HG02798 (cell line): ENCODE results near the gene XRCC4.
"Not testable (repeated sequence)": the region's sequence is repeated elsewhere in the genome, so short reads cannot be mapped to it uniquely, and the experiment has no call there.

Experiments
- ATAC-seq: cut with Tn5 transposase; IDR thresholded peaks from one replicate; pipeline ENCODE4 v1.9.1; 2021; ENCODE audit warnings: mild to moderate bottlenecking; ENCODE audit not compliant: unreplicated experiment, poor library complexity

Gene XRCC4

DNA sequence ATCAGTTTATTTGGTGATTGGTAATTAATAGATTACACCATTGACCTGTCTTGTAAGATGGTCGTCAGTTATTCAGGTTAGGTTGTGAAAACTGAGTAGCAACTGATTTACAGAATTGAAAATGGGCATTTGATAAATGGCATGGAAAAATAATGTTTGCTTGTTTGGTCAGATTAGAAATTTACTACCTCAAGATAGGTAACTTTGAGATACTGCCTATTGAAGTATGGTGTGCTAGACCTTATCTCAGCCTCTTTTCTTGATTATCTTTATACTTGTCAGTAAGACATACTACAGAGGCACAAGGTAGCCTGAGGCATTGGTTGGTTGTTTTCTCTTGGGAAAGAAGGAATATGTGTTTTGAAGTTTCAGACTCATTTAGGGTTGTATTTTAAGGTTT, 174.5 kb downstream of the XRCC4 start:
- no peak for ATAC-seq

DNA sequence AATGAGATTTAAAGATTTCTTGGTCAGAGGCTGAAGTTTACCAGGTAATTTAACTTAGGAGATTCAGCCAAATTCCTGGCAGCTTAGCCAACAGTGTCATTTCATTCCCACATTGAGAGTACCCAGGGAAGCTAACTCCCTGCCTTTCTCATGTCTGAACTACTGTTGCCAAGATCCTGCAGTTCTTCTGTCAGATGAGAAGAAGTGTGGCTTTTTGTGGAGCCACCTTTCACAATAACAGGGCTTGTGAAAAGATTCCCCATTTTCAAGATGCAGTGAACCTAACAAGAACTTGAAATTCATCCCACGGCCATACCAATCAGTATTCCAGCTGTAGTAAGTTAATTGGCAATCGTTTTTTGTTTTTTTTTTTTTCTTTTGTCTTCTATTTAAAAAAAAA, 176.4 kb downstream of the XRCC4 start:
- ATAC-seq, result no peak

DNA sequence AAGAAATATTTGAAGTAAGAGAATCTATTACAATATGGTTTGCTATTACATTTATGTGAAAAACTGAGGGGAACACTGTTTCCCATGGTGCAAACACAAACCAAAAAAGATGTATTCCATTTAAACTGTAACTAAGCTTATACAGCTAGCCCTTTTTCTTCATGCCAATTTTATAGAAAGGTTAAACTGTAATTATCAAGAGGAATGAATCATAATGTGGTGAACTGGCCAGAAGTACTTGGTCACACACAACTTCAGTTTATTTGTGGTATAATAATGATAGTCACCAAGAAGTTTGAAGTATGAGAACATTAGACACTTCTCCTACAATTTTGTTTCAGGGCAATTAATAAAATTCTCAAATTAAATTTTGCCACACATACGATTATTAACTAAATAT, 177.9 kb downstream of the XRCC4 start:
- ATAC-seq, result no peak

DNA sequence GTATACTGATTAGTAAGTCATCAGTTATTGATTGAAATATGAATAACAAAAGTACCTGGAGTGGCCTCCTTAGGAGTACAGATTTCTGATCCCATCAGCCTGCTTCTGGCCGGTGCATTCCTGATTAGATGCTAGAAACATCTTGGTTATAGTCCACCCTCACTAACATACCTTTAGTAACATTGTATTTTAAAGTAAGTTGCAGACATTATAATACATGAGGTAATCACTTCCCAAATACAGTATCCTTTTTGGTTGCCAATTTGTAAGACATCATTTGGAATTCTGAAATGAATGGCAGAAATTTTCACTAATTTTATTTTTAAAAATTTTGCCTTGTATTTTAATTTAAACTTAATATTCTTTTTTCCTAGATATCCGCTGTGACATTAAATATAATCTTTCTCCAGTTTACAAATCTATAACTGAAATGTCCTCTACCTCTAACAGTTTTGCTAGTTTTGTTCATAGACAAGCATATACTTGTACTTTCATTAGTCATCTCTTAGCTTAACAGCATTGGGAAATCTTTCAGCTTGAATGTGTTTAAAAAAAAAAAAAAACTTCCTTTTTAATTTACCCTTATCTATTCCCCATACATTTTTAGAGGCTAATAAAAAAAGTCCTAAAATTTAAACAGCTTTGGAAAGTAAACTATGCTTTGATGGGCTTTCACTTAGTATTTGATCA, 178.9 kb downstream of the XRCC4 start:
- ATAC-seq, result no peak

GRCh38 chr5:83257684-83258083, 180.3 kb downstream of the XRCC4 start:
- ATAC-seq, result not testable (repeated sequence)

GRCh38 chr5:83265318-83265717, 188.0 kb downstream of the XRCC4 start:
- ATAC-seq, result no peak

GRCh38 chr5:83270311-83270710, 193.0 kb downstream of the XRCC4 start:
- ATAC-seq, result no peak

GRCh38 chr5:83277154-83277553, 199.8 kb downstream of the XRCC4 start:
- ATAC-seq, result no peak

DNA sequence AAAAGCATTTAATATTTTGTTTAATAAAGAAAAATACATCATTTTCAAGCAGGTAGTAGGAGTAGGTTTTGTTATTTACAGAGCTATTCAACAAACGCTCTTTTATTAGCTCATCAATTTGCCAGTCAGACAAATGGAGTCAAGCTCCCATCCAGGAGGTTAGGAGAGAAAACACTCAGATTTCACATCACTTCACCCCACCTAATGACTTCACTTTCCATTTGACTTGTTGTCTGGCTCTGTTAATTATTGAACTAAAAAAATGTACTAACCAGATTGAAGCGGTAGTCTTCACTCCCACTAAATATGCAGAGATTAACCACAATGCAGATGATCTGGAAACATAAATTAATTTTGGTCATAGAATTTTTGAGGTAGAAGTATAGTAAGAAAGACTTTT, 200.6 kb downstream of the XRCC4 start:
- peak; percentile 56 for ATAC-seq

- ATAC-seq, result no peak
Observed at GRCh38 chr5:83281176-83281575, 203.8 kb downstream of the XRCC4 start.

DNA sequence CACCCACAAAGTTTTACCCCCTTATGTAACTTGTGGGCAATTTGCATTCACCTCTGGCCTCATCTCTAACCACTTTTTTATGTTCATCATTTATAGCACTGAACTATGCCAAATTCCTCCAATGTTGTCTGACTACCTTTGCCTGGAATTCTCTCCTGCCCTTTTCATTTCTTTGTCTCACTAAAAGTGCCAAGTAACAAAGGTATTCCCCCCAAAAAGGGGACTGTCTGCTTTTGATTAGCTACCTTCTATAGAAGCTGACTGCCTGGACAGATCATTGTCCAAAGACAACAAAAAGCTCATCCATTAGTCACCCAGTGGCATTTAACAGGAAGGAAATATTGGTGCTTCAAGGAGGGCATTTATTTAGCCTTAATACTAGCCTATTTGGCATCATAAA, 204.3 kb downstream of the XRCC4 start:
- ATAC-seq, result no peak

- ATAC-seq, result no peak
Observed at GRCh38 chr5:83283761-83284160, 206.4 kb downstream of the XRCC4 start.

- no peak for ATAC-seq
Observed at GRCh38 chr5:83285661-83286398, 208.5 kb downstream of the XRCC4 start.

DNA sequence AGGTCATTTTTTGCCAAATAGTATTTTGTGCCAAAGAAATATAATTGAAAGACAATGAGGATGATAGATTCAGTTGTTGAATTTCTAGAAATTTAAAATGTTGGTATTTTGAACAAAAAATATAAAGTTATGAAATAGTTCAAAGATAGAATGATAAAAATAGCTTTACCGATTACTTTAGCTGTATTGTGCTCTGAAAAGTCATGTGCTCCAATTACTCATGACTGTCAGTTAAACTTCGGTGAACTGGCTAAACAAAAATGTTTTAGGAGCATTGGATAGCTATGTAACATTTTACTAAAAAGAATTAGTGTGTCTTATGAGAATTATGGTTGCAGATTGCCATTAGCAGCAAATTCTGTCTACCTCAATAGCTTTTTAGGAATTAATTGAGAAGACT, 216.9 kb downstream of the XRCC4 start:
- no peak for ATAC-seq

DNA sequence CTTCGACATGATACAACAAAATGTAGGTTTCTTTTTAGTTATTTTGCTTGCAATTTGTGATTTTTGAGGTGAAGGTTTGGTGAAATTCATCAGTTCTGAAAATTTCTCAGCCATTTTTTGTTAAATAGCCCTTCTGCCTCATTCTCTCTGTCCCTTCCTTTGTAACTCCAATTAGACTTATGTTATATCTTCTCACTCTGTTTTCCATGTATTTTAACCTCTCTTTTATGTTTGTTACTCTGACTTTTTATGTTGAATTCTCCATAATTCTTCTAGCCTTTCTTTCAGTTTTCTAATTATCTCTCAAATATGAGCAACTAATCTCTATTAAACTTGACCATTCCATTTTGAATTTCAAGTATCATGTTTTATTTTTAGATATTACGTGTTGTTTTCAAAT, 222.0 kb downstream of the XRCC4 start:
- ATAC-seq, result no peak

DNA sequence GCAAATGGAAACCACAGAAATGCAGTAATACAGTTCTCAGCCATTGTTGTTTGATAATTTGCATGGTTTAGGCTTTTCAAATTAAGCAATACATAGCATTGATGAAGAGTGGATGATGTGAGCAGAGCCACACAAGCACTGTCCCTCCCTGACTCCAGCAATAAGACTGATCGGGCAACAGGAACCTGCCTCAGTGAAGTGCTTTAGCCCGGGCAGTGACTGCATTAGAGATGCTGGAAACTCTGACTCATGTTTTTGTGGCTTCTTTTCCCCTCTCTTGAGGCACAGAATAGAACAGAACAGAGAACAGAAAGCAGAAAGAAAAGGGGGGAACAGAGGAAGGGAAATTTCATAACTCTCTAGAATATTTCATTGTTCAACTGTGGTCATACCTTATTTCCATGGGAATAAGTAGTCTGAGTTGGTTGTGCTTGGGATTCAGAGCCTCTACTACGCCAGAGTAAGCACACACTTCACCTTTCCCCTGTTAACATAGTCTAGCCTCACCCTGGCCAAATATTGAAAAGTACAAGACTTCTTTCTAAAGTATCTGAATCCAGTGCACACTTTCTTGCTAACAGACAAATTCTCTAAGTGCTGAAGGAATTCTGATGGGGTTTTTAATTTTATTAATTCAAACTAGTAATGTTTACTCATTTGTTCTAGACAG, 229.4 kb downstream of the XRCC4 start:
- peak; percentile 97 for ATAC-seq

DNA sequence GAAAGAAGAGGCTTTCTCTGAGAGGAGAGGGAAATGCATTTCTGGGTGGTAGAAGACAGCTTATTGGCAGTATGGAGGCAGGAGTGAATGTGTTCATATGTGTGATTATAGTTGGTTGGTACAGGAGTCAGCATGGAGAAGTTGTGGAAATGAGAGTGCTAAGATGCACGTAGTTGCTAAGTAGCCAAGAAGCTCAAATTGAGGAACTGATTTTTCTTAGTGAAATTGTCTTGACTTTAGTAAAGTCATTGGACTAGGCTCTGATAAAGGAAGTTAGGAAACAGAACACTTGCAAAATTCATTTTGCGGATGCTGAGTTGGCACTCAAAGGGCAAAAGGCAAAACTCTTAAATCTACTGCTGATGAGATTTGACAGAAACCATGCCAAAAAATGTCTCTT, 235.3 kb downstream of the XRCC4 start:
- no peak for ATAC-seq

- no peak for ATAC-seq
Observed at GRCh38 chr5:83313436-83313835, 236.1 kb downstream of the XRCC4 start.

DNA sequence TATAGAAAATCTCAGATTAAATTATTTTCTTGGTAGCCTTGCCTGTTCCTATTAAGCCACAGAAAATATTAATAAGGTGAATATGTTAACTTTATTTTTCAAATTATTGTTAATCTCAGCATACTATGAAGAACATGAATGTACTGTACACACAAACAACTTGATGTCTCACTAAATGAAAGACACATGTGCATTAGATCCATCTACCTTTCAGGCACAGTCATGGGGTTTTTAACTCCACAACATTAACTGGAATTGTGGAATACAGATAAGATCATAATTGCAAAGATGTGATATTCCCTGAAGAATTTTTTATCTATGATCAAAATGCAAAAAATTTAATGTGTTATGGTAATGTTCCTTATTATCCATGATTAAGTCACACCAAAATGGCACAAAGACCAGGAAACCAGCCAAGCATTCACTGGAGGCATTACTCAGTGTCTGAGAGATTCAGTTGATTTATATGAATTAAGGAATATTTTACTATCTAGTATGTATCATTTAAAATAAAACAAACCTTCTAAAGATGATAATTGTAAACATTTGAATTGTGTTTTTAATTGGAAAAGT, 244.2 kb downstream of the XRCC4 start:
- ATAC-seq, result no peak

DNA sequence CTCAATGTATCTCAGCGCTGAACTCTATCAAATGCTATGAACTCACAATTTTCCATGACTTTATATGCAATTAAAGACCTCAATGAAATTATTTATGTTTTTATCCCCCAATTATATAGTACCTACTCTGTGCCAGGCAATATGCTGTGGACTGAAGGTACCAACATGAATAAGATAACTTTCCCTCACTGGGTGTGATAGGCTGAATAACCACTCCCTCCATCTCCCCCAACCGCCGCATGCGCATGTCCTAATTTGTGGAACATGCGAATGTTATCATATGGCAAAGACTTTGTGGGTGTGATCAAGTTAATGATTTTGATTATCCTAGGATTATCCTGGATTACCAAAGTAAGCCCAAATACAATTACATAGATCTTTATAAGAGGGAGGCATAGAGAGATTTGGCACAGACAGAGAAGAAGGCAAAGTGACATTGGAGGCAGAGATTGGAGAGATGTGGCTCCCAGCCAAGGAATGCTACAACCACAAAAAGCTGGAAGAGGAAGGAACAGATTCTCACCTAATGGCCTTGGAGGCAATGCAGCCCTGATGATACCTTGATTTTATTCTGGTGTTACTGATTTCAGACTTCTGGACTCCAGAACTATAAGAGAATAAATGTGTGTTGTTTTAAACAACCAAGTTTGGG, 245.1 kb downstream of the XRCC4 start:
- ATAC-seq, result no peak
